ENCODE data around the gene SUPT6H.

SUPT6H gene

GRCh38 chr17:28661635-28662526 lies at the start of gene SUPT6H, which contains the start of gene SDF2:
Gene SUPT6H (plus strand): TSS chr17:28662205. CDS start chr17:28673402, 11,197 bp downstream.
Gene SDF2 (minus strand): TSS chr17:28661906. CDS start chr17:28661876, 30 bp downstream.
- DNase-seq, result peak; percentile 88 to 99 (median 95)
- intact Hi-C loops (cut with DNase I), result loop anchor here (1.0 kb wide), 1 partner anchor 17 kb away; the partner anchor contains the start of gene BLTP2

- intact Hi-C loops (cut with DNase I), result loop anchor here (2.0 kb wide), 1 partner anchor 118 kb away; no protein-coding TSS in a partner anchor
- no peak for DNase-seq
Observed at GRCh38 chr17:28612531-28612930, 49.5 kb upstream of the SUPT6H start.

- peak in 3 of 10 donors; percentile 45 to 47 (median 45) for DNase-seq
- intact Hi-C loops (cut with DNase I), result loop anchor here (1.0 to 2.0 kb wide), 2 partner anchors 65 to 118 kb away; no protein-coding TSS in a partner anchor
Observed at GRCh38 chr17:28612936-28613872, 48.8 kb upstream of the SUPT6H start.

GRCh38 chr17:28613931-28614381 lies 48.0 kb upstream of the SUPT6H start, which contains the start of gene RSKR:
Gene RSKR (minus strand): TSS chr17:28614185. CDS start chr17:28614161, 24 bp downstream.
- DNase-seq, result peak in 8 of 10 donors; percentile 53 to 95 (median 68)
- intact Hi-C loops (cut with DNase I), result loop anchor here (1.0 to 2.0 kb wide), 2 partner anchors 66 to 119 kb away; no protein-coding TSS in a partner anchor

- intact Hi-C loops (cut with DNase I), result no loop called here
- no peak for DNase-seq
Observed at GRCh38 chr17:28615260-28615940, 46.6 kb upstream of the SUPT6H start.

- DNase-seq, result no peak
- intact Hi-C loops (cut with DNase I), result no loop called here
Observed at GRCh38 chr17:28616281-28616680, 45.7 kb upstream of the SUPT6H start.

- intact Hi-C loops (cut with DNase I), result no loop called here
- DNase-seq, result no peak
Observed at GRCh38 chr17:28618464-28618863, 43.5 kb upstream of the SUPT6H start.

GRCh38 chr17:28620010-28620409 lies 42.0 kb upstream of the SUPT6H start:
- DNase-seq, result no peak
- intact Hi-C loops (cut with DNase I), result no loop called here

- no peak for DNase-seq
- intact Hi-C loops (cut with DNase I), result no loop called here
Observed at GRCh38 chr17:28622186-28622585, 39.8 kb upstream of the SUPT6H start.

- DNase-seq, result peak in 1 of 10 donors; percentile 65
- intact Hi-C loops (cut with DNase I), result no loop called here
Observed at GRCh38 chr17:28623696-28624095, 38.3 kb upstream of the SUPT6H start.

GRCh38 chr17:28624148-28624547 lies 37.9 kb upstream of the SUPT6H start:
- intact Hi-C loops (cut with DNase I), result no loop called here
- no peak for DNase-seq

- intact Hi-C loops (cut with DNase I), result no loop called here
- DNase-seq, result no peak
Observed at GRCh38 chr17:28626818-28627217, 35.2 kb upstream of the SUPT6H start.

- intact Hi-C loops (cut with DNase I), result no loop called here
- DNase-seq, result peak in 1 of 10 donors; percentile 69
Observed at GRCh38 chr17:28634206-28634865, 27.7 kb upstream of the SUPT6H start.

- intact Hi-C loops (cut with DNase I), result no loop called here
- no peak for DNase-seq
Observed at GRCh38 chr17:28635506-28635905, 26.5 kb upstream of the SUPT6H start.

- intact Hi-C loops (cut with DNase I), result loop anchor here (10.0 kb wide), 1 partner anchor 73 kb away; the partner anchor contains the start of genes PROCA1, RAB34 and RPL23A
Observed at GRCh38 chr17:28641579-28641978, 20.4 kb upstream of the SUPT6H start.

GRCh38 chr17:28643983-28644786 lies 17.8 kb upstream of the SUPT6H start:
- intact Hi-C loops (cut with DNase I), result loop anchor here (10.0 kb wide), 1 partner anchor 71 kb away; the partner anchor contains the start of genes PROCA1, RAB34 and RPL23A
- DNase-seq, result peak in 3 of 10 donors; percentile 19 to 79 (median 58)

More at GRCh38 chr17:28641579-28641978, 20.4 kb upstream of the SUPT6H start:
- no peak for DNase-seq

GRCh38 chr17:28644787-28645575 lies 17.0 kb upstream of the SUPT6H start, which contains the start of gene BLTP2:
Gene BLTP2 (minus strand): TSS chr17:28645158. CDS start chr17:28645056, 102 bp downstream.
- intact Hi-C loops (cut with DNase I), result loop anchor here (1.0 to 10.0 kb wide), 2 partner anchors 17 to 70 kb away; partner anchors contain the start of genes PROCA1, RAB34, RPL23A and SUPT6H
- DNase-seq, result peak; percentile 90 to 99 (median 96)
